BE2C (cell line): Measurements from ENCODE around the gene RNU6-9.

Experiments used
- DNase-seq: peaks from one replicate; pipeline ENCODE4 v3.0.0-alpha.2; 2020
- H3K27me3 ChIP-seq: fragments of 250-450 bp; sonication (Bioruptor Pico); 2 replicates; pipeline ENCODE4 v1.5.1; 2020; ENCODE audit warnings: mild to moderate bottlenecking
- H3K36me3 ChIP-seq: fragments of 250-450 bp; sonication (Bioruptor Pico); 2 replicates; pipeline ENCODE4 v1.5.1; 2020; ENCODE audit warnings: mild to moderate bottlenecking
- H3K4me1 ChIP-seq: fragments of 250-450 bp; sonication (Bioruptor Pico); 2 replicates; pipeline ENCODE4 v1.5.1; 2020
- H3K4me3 ChIP-seq: 2 replicates; pipeline ENCODE4 v1.5.1; 2011; ENCODE audit warnings: low read depth, low read length
- H3K9me3 ChIP-seq: fragments of 250-450 bp; sonication (Bioruptor Pico); 2 replicates; pipeline ENCODE4 v1.5.1; 2020
- CTCF ChIP-seq: IDR thresholded peaks from 2 replicates; pipeline ENCODE4 v1.5.1; 2012; ENCODE audit warnings: mild to moderate bottlenecking, low read depth, low read length

Gene RNU6-9

GRCh38 chr19:900302-901111 is 7.2 kb downstream of the RNU6-9 start:
- Histone ChIP-seq H3K27me3 (no peaks in the 10 kb centered on the region), H3K36me3 (no peaks in the 10 kb centered on the region), H3K4me1 (no peaks in the 10 kb centered on the region), H3K9me3 (no peaks in the 10 kb centered on the region), H3K4me3 (no peak overlapping the region)
- TF ChIP-seq CTCF = no peak
- no peak for DNase-seq

- no peak for TF ChIP-seq CTCF
- H3K4me1 ChIP-seq = no peaks in the 10 kb centered on the region
- no peaks in the 10 kb centered on the region for H3K27me3 ChIP-seq
- H3K36me3 ChIP-seq = no peaks in the 10 kb centered on the region
- H3K4me3 ChIP-seq = no peak overlapping the region
- no peak for DNase-seq
- no peaks in the 10 kb centered on the region for H3K9me3 ChIP-seq
Measured at GRCh38 chr19:901216-902092, 8.2 kb downstream of the RNU6-9 start.

GRCh38 chr19:902093-902370 is 8.7 kb downstream of the RNU6-9 start:
- H3K27me3 ChIP-seq = no peaks in the 10 kb centered on the region
- TF ChIP-seq CTCF = no peak
- no peak for DNase-seq
- H3K4me3 ChIP-seq = no peak overlapping the region
- H3K4me1 ChIP-seq = no peaks in the 10 kb centered on the region
- no peaks in the 10 kb centered on the region for H3K9me3 ChIP-seq
- H3K36me3 ChIP-seq = no peaks in the 10 kb centered on the region

- Histone ChIP-seq H3K4me1 (no peaks in the 10 kb centered on the region), H3K9me3 (no peaks in the 10 kb centered on the region), H3K27me3 (no peaks in the 10 kb centered on the region), H3K4me3 (no peak overlapping the region), H3K36me3 (no peaks in the 10 kb centered on the region)
- DNase-seq = no peak
- no peak for TF ChIP-seq CTCF
Measured at GRCh38 chr19:902446-903226, 9.4 kb downstream of the RNU6-9 start.

- no peak for DNase-seq
- Histone ChIP-seq H3K9me3 (no peaks in the 10 kb centered on the region), H3K36me3 (no peaks in the 10 kb centered on the region), H3K4me1 (no peaks in the 10 kb centered on the region), H3K27me3 (no peaks in the 10 kb centered on the region), H3K4me3 (no peak overlapping the region)
- TF ChIP-seq CTCF = no peak
Measured at GRCh38 chr19:903266-903797, 10.0 kb downstream of the RNU6-9 start.
